HepG2 (cell line): ENCODE results near the gene KRT36. TPM values are rescaled to one million over a fixed set of nuclear protein-coding genes. Genes with fewer than 3 reads are reported as not detected.

ENCODE experiments used
- ATAC-seq: fragments of 200-7000 bp; cut with Tn5 transposase; 3 replicates; pipeline ENCODE4 v1.9.1; 2020; ENCODE audit warnings: mild to moderate bottlenecking, moderate library complexity
- BruUV-seq: library from RNA; stranded (reverse); fragments of 400-500 nt; replicated peaks from 2 replicates; lab custom pipeline; 2021; lab: Mats Ljungman, UMichigan
- CTCF ChIA-PET: fragments of 300-600 bp; formaldehyde crosslinking; extraction: SDS; loops from one replicate; lab custom pipeline; 2021; ENCODE audit warnings: low total read pairs, inconsistent platforms, low intra/inter-chr PET ratio; lab: Yijun Ruan, JAX
- POLR2A ChIA-PET: fragments of 350-600 bp; sonication (Branson Sonifier 250); formaldehyde crosslinking; loops from one replicate; lab custom pipeline; 2020; ENCODE audit warnings: antibody characterized with exemption, inconsistent platforms; lab: Yijun Ruan, JAX
- DNase-seq: peaks from one replicate; pipeline ENCODE4 v3.0.0-alpha.2; 2015; ENCODE audit warnings: low spot score
- FAIRE-seq: peaks from 3 replicates; lab custom pipeline; 2011; peaks lifted over from hg19 to GRCh38; lab: Jason Lieb, UNC
- H2AFZ ChIP-seq: one replicate; pipeline ENCODE4 v1.6.1; 2011; ENCODE audit warnings: low read length, inconsistent platforms
- H3K27ac ChIP-seq: fragments of 300-600 bp; 3 replicates; pipeline ENCODE4 v1.8.0; 2011; ENCODE audit warnings: mixed run types, mild to moderate bottlenecking, mixed read lengths, low read length, inconsistent platforms; ENCODE audit not compliant: insufficient read depth; ENCODE audit errors: extremely low read length
- H3K27me3 ChIP-seq, 2 experiments: fragments of 200-600 bp in 1 of 2; 2 replicates in 1 of 2; 3 replicates in 1 of 2; pipeline versions ENCODE4 v1.6.0 to v1.8.0; 2011; ENCODE audit warnings: low read length in 2 of 2, mild to moderate bottlenecking in 2 of 2, moderate library complexity in 2 of 2, inconsistent platforms in 1 of 2; ENCODE audit not compliant: insufficient read depth in 2 of 2, control insufficient read depth in 1 of 2
- H3K36me3 ChIP-seq, 2 experiments: fragments of 200-600 bp in 1 of 2; replicated peaks in 1 of 2; 2 replicates in 1 of 2; 3 replicates in 1 of 2; pipeline versions ENCODE4 v1.5.1 to v1.8.0; 2011; ENCODE audit warnings: low read length in 2 of 2, inconsistent platforms in 1 of 2; ENCODE audit not compliant: insufficient read depth in 2 of 2, control insufficient read depth in 1 of 2
- H3K4me1 ChIP-seq: 2 replicates; pipeline ENCODE4 v1.5.1; 2012; ENCODE audit warnings: low read length, inconsistent platforms; ENCODE audit not compliant: insufficient read depth
- H3K4me2 ChIP-seq: 2 replicates; pipeline ENCODE4 v1.6.0; 2011; ENCODE audit warnings: low read depth, low read length, inconsistent platforms
- H3K4me3 ChIP-seq, 3 experiments: fragments of 200-600 bp in 1 of 3; sonication (generic), shearing (Covaris generic) in 1 of 3; replicated peaks in 1 of 3; 2 replicates each; pipeline ENCODE4 v1.5.1; 2011 to 2016; ENCODE audit warnings: low read length in 3 of 3, inconsistent platforms in 2 of 3, low read depth in 2 of 3, mild to moderate bottlenecking in 2 of 3, control low read depth in 1 of 3, mixed read lengths in 1 of 3; ENCODE audit not compliant: insufficient read depth in 1 of 3
- H3K79me2 ChIP-seq: one replicate; pipeline ENCODE4 v1.6.1; 2011; ENCODE audit warnings: low read length, inconsistent platforms; ENCODE audit not compliant: insufficient read depth
- H3K9ac ChIP-seq: 2 replicates; pipeline ENCODE4 v1.6.0; 2011; ENCODE audit warnings: mild to moderate bottlenecking, low read depth, low read length, inconsistent platforms; ENCODE audit not compliant: insufficient read depth
- H3K9me3 ChIP-seq: 2 replicates; pipeline ENCODE4 v1.5.1; 2012; ENCODE audit warnings: mild to moderate bottlenecking, low read length
- H4K20me1 ChIP-seq: 2 replicates; pipeline ENCODE4 v1.6.0; 2011; ENCODE audit warnings: inconsistent platforms, mild to moderate bottlenecking, low read length, moderate library complexity; ENCODE audit not compliant: insufficient read depth
- AGO2 ChIP-seq: fragments of 200-400 bp; formaldehyde crosslinking; optimal IDR thresholded peaks from 2 replicates; pipeline ENCODE3; 2017; ENCODE audit warnings: mild to moderate bottlenecking, low read depth, low read length, moderate library complexity
- ATM ChIP-seq: fragments of 450-650 bp; IDR thresholded peaks from 2 replicates; pipeline ENCODE4 v1.7.1; 2017; ENCODE audit warnings: mild to moderate bottlenecking, borderline replicate concordance
- BORCS8-MEF2B ChIP-seq: sonication (generic); formaldehyde crosslinking; IDR thresholded peaks from 2 replicates; pipeline ENCODE4 v1.8.0; 2022; ENCODE audit warnings: mild to moderate bottlenecking, missing genetic modification reagents
- DR1 ChIP-seq: sonication (generic); formaldehyde crosslinking; IDR thresholded peaks from 2 replicates; pipeline ENCODE4 v1.8.0; 2021; ENCODE audit warnings: mild to moderate bottlenecking, missing genetic modification reagents, inconsistent platforms
- HOXA9 ChIP-seq: sonication (generic); formaldehyde crosslinking; IDR thresholded peaks from 2 replicates; pipeline ENCODE4 v1.8.1; 2022; ENCODE audit warnings: missing genetic modification reagents, mild to moderate bottlenecking, moderate library complexity, borderline replicate concordance
- SMARCE1 ChIP-seq: fragments of 450-650 bp; IDR thresholded peaks from 2 replicates; pipeline ENCODE4 v1.6.1; 2017; ENCODE audit warnings: borderline replicate concordance
- SP4 ChIP-seq: sonication (generic); formaldehyde crosslinking; IDR thresholded peaks from 2 replicates; pipeline ENCODE4 v1.8.1; 2023; ENCODE audit warnings: mild to moderate bottlenecking, missing genetic modification reagents
- WIZ ChIP-seq: sonication (generic); formaldehyde crosslinking; IDR thresholded peaks from 2 replicates; pipeline ENCODE4 v1.5.1; 2020; ENCODE audit warnings: mild to moderate bottlenecking, missing genetic modification reagents
- ZNF10 ChIP-seq: sonication (generic); formaldehyde crosslinking; IDR thresholded peaks from 2 replicates; pipeline ENCODE4 v1.4.0; 2020; ENCODE audit warnings: mild to moderate bottlenecking, low read depth, missing genetic modification reagents, borderline replicate concordance
- ZNF263 ChIP-seq: sonication (generic); formaldehyde crosslinking; IDR thresholded peaks from 2 replicates; pipeline ENCODE4 v1.4.0; 2020; ENCODE audit warnings: missing genetic modification reagents
- ZNF589 ChIP-seq: sonication (generic); formaldehyde crosslinking; conservative IDR thresholded peaks from 2 replicates; pipeline ENCODE4 v1.8.0; 2022; ENCODE audit warnings: mild to moderate bottlenecking, moderate library complexity, missing genetic modification reagents
- ZNF605 ChIP-seq: sonication (generic); formaldehyde crosslinking; IDR thresholded peaks from 2 replicates; pipeline ENCODE4 v1.8.0; 2022; ENCODE audit warnings: mild to moderate bottlenecking, missing genetic modification reagents
- WGBS: methylation state at CpG from one replicate; pipeline ENCODE4 v1.1.6; 2017; ENCODE audit warnings: low lambda C conversion rate; 5-methylcytosine and 5-hydroxymethylcytosine counted together
- in situ Hi-C: cut with HindIII; loops from 2 replicates; pipeline ENCODE4 v1.10.0; 2017; ENCODE audit warnings: low pct_unique_long_range_greater_than_20kb; ENCODE audit not compliant: extremely low pct_ligation_motif_present
- intact Hi-C: fragments of 100-400 bp; cut with micrococcal nuclease; formaldehyde crosslinking; loops from one replicate; pipeline ENCODE4 v1.10.0; 2022; ENCODE audit not compliant: unreplicated experiment
- polyA plus RNA-seq, 8 experiments: library from polyadenylated mRNA; depleted of rRNA in 3 of 8; stranded (reverse) in 7 of 8; unstranded in 1 of 8; fragments of >200 nt; fragmentation: Illumina TruSeq in 4 of 8; extraction: Trizol in 4 of 8; gene quantifications; 2 replicates each; pipeline versions ENCODE4 v1.2.1 to v1.2.3, GENCODE V29; 2011 to 2016; ENCODE audit warnings: low read depth in 4 of 8, missing spikeins in 1 of 8, mixed read lengths in 1 of 8; ENCODE audit not compliant: insufficient read depth in 1 of 8
- total RNA-seq, 5 experiments: library from RNA; depleted of rRNA; stranded (reverse); fragments of >200 nt; fragmentation: Illumina TruSeq; extraction: Trizol; gene quantifications; 2 replicates each; pipeline ENCODE4 v1.2.3, GENCODE V29; 2016; ENCODE audit warnings: low read depth in 1 of 5
- TF ChIP-seq, protein P1 (sequence below): sonication (generic); formaldehyde crosslinking; IDR thresholded peaks from 2 replicates; pipeline ENCODE4 v1.4.0; 2020; ENCODE audit warnings: missing genetic modification reagents, mild to moderate bottlenecking, borderline replicate concordance
- TF ChIP-seq, protein P2 (sequence below): sonication (generic); formaldehyde crosslinking; IDR thresholded peaks from 2 replicates; pipeline ENCODE4 v1.8.1; 2023; ENCODE audit warnings: mild to moderate bottlenecking, missing genetic modification reagents, borderline replicate concordance
- TF ChIP-seq, protein P3 (sequence below): sonication (generic); formaldehyde crosslinking; IDR thresholded peaks from 2 replicates; pipeline ENCODE4 v1.4.0; 2020; ENCODE audit warnings: mild to moderate bottlenecking, missing genetic modification reagents, borderline replicate concordance
- TF ChIP-seq, protein P4 (sequence below): sonication (generic); formaldehyde crosslinking; IDR thresholded peaks from 2 replicates; pipeline ENCODE4 v1.4.0; 2020; ENCODE audit warnings: missing genetic modification reagents, borderline replicate concordance

Gene KRT36
- total and polyA plus RNA-seq, 2 of the 13 experiments (the other 11 are each of a cell fraction or from before 2014, with no cell fraction given): not detected

DNA sequence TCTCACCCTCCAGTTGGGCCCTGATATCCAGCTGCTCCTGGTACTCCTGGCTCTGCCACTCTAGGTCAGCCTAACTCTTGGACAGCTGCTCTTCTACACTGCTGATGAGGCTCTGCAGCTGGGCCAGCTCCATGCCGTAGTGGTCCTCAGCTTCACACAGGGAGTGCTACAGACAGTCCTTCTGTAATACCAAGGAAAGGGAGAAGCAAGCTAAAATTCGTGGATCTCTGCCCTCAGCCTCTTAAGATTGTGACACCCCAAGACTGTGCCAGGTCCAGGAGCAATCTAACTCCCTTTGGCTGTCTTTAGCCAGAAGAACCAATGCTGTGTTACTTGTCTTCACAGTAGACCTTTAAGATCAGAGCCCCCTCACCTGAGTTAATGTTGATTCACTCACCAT is 41.2 kb downstream of the KRT36 start (continued):
- TF ChIP-seq, protein P1, sequence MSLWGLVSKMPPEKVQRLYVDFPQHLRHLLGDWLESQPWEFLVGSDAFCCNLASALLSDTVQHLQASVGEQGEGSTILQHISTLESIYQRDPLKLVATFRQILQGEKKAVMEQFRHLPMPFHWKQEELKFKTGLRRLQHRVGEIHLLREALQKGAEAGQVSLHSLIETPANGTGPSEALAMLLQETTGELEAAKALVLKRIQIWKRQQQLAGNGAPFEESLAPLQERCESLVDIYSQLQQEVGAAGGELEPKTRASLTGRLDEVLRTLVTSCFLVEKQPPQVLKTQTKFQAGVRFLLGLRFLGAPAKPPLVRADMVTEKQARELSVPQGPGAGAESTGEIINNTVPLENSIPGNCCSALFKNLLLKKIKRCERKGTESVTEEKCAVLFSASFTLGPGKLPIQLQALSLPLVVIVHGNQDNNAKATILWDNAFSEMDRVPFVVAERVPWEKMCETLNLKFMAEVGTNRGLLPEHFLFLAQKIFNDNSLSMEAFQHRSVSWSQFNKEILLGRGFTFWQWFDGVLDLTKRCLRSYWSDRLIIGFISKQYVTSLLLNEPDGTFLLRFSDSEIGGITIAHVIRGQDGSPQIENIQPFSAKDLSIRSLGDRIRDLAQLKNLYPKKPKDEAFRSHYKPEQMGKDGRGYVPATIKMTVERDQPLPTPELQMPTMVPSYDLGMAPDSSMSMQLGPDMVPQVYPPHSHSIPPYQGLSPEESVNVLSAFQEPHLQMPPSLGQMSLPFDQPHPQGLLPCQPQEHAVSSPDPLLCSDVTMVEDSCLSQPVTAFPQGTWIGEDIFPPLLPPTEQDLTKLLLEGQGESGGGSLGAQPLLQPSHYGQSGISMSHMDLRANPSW: no peak
- no peak for TF ChIP-seq ZNF605
- TF ChIP-seq, all 625 proteins: peak for 0

DNA sequence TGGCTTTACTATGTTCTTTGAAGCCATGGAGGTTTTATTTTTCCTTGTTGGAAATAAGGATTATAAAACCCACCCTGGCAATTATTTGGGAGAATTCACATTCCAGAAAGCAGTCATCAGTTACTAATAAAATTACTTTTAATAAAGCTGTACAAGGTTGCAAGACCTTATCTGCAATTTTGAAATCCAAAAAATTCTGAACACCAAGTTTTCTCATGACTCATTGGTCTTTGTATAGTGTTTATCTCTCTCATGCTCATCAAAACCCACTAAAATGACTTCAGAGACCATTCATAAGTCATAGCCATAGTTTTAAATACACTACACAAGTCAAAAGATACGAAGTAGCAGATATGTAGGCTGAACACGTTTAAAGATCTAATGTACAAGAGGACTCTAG is 42.9 kb downstream of the KRT36 start:
- H3K9ac ChIP-seq: no peak overlapping the region
- ChIA-PET CTCF (no interaction called here), POLR2A (no interaction called here)
- no peaks in the 10 kb centered on the region for H3K79me2 ChIP-seq
- no peak overlapping the region for H3K4me2 ChIP-seq
- no peak for DNase-seq
- H3K4me1 ChIP-seq: no peaks in the 10 kb centered on the region
- no peak overlapping the region for H3K4me3 ChIP-seq
- H3K27me3 ChIP-seq: no peaks in the 10 kb centered on the region
- H2AFZ ChIP-seq: no peak overlapping the region
- H3K27ac ChIP-seq: no peak overlapping the region
- BruUV-seq: no TSS peak
- H3K9me3 ChIP-seq: no peaks in the 10 kb centered on the region
- WGBS: 4% methylated on average over 2 of the region's 2 CpGs
- no peak for ATAC-seq
- H4K20me1 ChIP-seq: no peaks in the 10 kb centered on the region
- H3K36me3 ChIP-seq: no peaks in the 10 kb centered on the region
- in situ Hi-C loops: no loop called here
- FAIRE-seq: no peak
- intact Hi-C loops: no loop called here
- TF ChIP-seq ATM: no peak
- no peak for TF ChIP-seq ZNF263 (CRISPR knock-in tag)
- TF ChIP-seq, protein P2, sequence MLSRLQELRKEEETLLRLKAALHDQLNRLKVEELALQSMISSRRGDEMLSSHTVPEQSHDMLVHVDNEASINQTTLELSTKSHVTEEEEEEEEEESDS (CRISPR knock-in tag): no peak
- TF ChIP-seq ZNF10 (CRISPR knock-in tag): no peak
- TF ChIP-seq SMARCE1: no peak
- TF ChIP-seq DR1 (CRISPR knock-in tag): no peak
- TF ChIP-seq BORCS8-MEF2B: no peak
- no peak for TF ChIP-seq HOXA9 (CRISPR knock-in tag)
- no peak for TF ChIP-seq AGO2
- TF ChIP-seq, protein P3, sequence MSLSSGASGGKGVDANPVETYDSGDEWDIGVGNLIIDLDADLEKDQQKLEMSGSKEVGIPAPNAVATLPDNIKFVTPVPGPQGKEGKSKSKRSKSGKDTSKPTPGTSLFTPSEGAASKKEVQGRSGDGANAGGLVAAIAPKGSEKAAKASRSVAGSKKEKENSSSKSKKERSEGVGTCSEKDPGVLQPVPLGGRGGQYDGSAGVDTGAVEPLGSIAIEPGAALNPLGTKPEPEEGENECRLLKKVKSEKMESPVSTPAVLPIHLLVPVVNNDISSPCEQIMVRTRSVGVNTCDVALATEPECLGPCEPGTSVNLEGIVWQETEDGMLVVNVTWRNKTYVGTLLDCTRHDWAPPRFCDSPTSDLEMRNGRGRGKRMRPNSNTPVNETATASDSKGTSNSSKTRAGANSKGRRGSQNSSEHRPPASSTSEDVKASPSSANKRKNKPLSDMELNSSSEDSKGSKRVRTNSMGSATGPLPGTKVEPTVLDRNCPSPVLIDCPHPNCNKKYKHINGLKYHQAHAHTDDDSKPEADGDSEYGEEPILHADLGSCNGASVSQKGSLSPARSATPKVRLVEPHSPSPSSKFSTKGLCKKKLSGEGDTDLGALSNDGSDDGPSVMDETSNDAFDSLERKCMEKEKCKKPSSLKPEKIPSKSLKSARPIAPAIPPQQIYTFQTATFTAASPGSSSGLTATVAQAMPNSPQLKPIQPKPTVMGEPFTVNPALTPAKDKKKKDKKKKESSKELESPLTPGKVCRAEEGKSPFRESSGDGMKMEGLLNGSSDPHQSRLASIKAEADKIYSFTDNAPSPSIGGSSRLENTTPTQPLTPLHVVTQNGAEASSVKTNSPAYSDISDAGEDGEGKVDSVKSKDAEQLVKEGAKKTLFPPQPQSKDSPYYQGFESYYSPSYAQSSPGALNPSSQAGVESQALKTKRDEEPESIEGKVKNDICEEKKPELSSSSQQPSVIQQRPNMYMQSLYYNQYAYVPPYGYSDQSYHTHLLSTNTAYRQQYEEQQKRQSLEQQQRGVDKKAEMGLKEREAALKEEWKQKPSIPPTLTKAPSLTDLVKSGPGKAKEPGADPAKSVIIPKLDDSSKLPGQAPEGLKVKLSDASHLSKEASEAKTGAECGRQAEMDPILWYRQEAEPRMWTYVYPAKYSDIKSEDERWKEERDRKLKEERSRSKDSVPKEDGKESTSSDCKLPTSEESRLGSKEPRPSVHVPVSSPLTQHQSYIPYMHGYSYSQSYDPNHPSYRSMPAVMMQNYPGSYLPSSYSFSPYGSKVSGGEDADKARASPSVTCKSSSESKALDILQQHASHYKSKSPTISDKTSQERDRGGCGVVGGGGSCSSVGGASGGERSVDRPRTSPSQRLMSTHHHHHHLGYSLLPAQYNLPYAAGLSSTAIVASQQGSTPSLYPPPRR (CRISPR knock-in tag): no peak
- TF ChIP-seq, protein P4, sequence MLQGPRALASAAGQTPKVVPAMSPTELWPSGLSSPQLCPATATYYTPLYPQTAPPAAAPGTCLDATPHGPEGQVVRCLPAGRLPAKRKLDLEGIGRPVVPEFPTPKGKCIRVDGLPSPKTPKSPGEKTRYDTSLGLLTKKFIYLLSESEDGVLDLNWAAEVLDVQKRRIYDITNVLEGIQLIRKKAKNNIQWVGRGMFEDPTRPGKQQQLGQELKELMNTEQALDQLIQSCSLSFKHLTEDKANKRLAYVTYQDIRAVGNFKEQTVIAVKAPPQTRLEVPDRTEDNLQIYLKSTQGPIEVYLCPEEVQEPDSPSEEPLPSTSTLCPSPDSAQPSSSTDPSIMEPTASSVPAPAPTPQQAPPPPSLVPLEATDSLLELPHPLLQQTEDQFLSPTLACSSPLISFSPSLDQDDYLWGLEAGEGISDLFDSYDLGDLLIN (CRISPR knock-in tag): no peak
- TF ChIP-seq WIZ (CRISPR knock-in tag): no peak
- TF ChIP-seq SP4 (CRISPR knock-in tag): no peak
- TF ChIP-seq ZNF589 (CRISPR knock-in tag): no peak
